ENCODE results near the gene PRAMEF12. TPM values are rescaled to one million over a fixed set of nuclear protein-coding genes. Genes with fewer than 3 reads are reported as not detected.
"Not testable (repeated sequence)": the region's sequence is repeated elsewhere in the genome, so short reads cannot be mapped to it uniquely, and the experiment has no call there.

PRAMEF12 gene
- total RNA-seq, 1 experiment from 2014 or later = not detected

- H3K9me3 Mint-ChIP-seq (ENCODE audit: unreplicated experiment); DNase-seq; H3K36me3 ChIP-seq (ENCODE audit: control insufficient read depth, insufficient read depth, low read length); H3K4me1 Mint-ChIP-seq (ENCODE audit: low read depth, unreplicated experiment); POLR2A ChIA-PET; H3K27me3 Mint-ChIP-seq (ENCODE audit: insufficient read depth, unreplicated experiment); H3K27ac Mint-ChIP-seq (ENCODE audit: unreplicated experiment); H3K9me3 ChIP-seq; H3K4me1 ChIP-seq; intact Hi-C loops (cut with micrococcal nuclease; ENCODE audit: unreplicated experiment); H3K36me3 Mint-ChIP-seq (ENCODE audit: insufficient read depth, unreplicated experiment); H3K4me3 ChIP-seq (ENCODE audit: low read depth, low read length); H3K27me3 ChIP-seq (replicated peaks; ENCODE audit: control insufficient read depth, insufficient read depth, low read length); H3K4me3 Mint-ChIP-seq (ENCODE audit: unreplicated experiment); CTCF ChIA-PET; BruUV-seq (replicated peaks): not testable (repeated sequence)
These were observed 17.6 kb downstream of the PRAMEF12 start, which contains the start of gene PRAMEF1 for GRCh38 chr1:12791097-12791496. PRAMEF1 (plus strand) TSS chr1:12791397; CDS start chr1:12793228, 1,831 bp downstream.

GRCh38 chr1:12798911-12799310 lies 25.4 kb downstream of the PRAMEF12 start:
- intact Hi-C loops (cut with micrococcal nuclease; ENCODE audit: unreplicated experiment) = no loop called here

GRCh38 chr1:12799730-12800129 lies 26.2 kb downstream of the PRAMEF12 start:
- peaks cover 8% of the 10 kb centered on the region for H3K27me3 Mint-ChIP-seq (ENCODE audit: insufficient read depth, unreplicated experiment)
- BruUV-seq (replicated peaks) = no TSS peak
- no peak overlapping the region for H3K4me3 Mint-ChIP-seq (ENCODE audit: unreplicated experiment)
- peaks cover 6% of the 10 kb centered on the region for H3K4me1 Mint-ChIP-seq (ENCODE audit: low read depth, unreplicated experiment)
- Histone ChIP-seq H3K36me3 (ENCODE audit: control insufficient read depth, insufficient read depth, low read length) (no peaks in the 10 kb centered on the region), H3K9me3 (no peaks in the 10 kb centered on the region; the same call in 1 of the 2 replicates), H3K4me3 (ENCODE audit: low read depth, low read length) (no peak overlapping the region), H3K27me3 (replicated peaks; ENCODE audit: control insufficient read depth, insufficient read depth, low read length) (no peaks in the 10 kb centered on the region), H3K4me1 (no peaks in the 10 kb centered on the region)
- H3K36me3 Mint-ChIP-seq (ENCODE audit: insufficient read depth, unreplicated experiment) = no peaks in the 10 kb centered on the region
- DNase-seq = no peak
- H3K27ac Mint-ChIP-seq (ENCODE audit: unreplicated experiment) = no peak overlapping the region
- intact Hi-C loops (cut with micrococcal nuclease; ENCODE audit: unreplicated experiment) = no loop called here
- ChIA-PET CTCF (no interaction called here), POLR2A (no interaction called here)
- H3K9me3 Mint-ChIP-seq (ENCODE audit: unreplicated experiment) = peaks cover 5% of the 10 kb centered on the region
- TF ChIP-seq CTCF (IDR thresholded peaks at IDR 0.05; ENCODE audit: insufficient read depth in 1 of 2, low read depth in 1 of 2, low read length in 1 of 2, severe bottlenecking in 1 of 2, unreplicated experiment in 1 of 2) = no peak

More at GRCh38 chr1:12798911-12799310, 25.4 kb downstream of the PRAMEF12 start:
- ChIA-PET CTCF (no interaction called here), POLR2A (no interaction called here)
- H3K27me3 Mint-ChIP-seq (ENCODE audit: insufficient read depth, unreplicated experiment) = peaks cover 7% of the 10 kb centered on the region
- H3K27ac Mint-ChIP-seq (ENCODE audit: unreplicated experiment) = no peak overlapping the region
- TF ChIP-seq CTCF (IDR thresholded peaks at IDR 0.05; ENCODE audit: insufficient read depth in 1 of 2, low read depth in 1 of 2, low read length in 1 of 2, severe bottlenecking in 1 of 2, unreplicated experiment in 1 of 2) = no peak
- Histone ChIP-seq H3K27me3 (replicated peaks; ENCODE audit: control insufficient read depth, insufficient read depth, low read length) (no peaks in the 10 kb centered on the region), H3K9me3 (no peaks in the 10 kb centered on the region), H3K4me1 (no peaks in the 10 kb centered on the region), H3K4me3 (ENCODE audit: low read depth, low read length) (no peak overlapping the region), H3K36me3 (ENCODE audit: control insufficient read depth, insufficient read depth, low read length) (no peaks in the 10 kb centered on the region)
- no peak for DNase-seq
- no peaks in the 10 kb centered on the region for H3K9me3 Mint-ChIP-seq (ENCODE audit: unreplicated experiment)
- no peaks in the 10 kb centered on the region for H3K36me3 Mint-ChIP-seq (ENCODE audit: insufficient read depth, unreplicated experiment)
- H3K4me1 Mint-ChIP-seq (ENCODE audit: low read depth, unreplicated experiment) = peaks cover 6% of the 10 kb centered on the region
- H3K4me3 Mint-ChIP-seq (ENCODE audit: unreplicated experiment) = no peak overlapping the region
- BruUV-seq (replicated peaks) = no TSS peak

- no peak overlapping the region for H3K4me3 ChIP-seq (ENCODE audit: low read depth, low read length)
- TF ChIP-seq CTCF (IDR thresholded peaks at IDR 0.05; ENCODE audit: insufficient read depth in 1 of 2, low read depth in 1 of 2, low read length in 1 of 2, severe bottlenecking in 1 of 2, unreplicated experiment in 1 of 2) = no peak
- intact Hi-C loops (cut with micrococcal nuclease; ENCODE audit: unreplicated experiment) = no loop called here
- H3K36me3 Mint-ChIP-seq (ENCODE audit: insufficient read depth, unreplicated experiment) = no peaks in the 10 kb centered on the region
- no peak overlapping the region for H3K4me3 Mint-ChIP-seq (ENCODE audit: unreplicated experiment)
- H3K9me3 ChIP-seq = no peaks in the 10 kb centered on the region; the same call in 1 of the 2 replicates
- no peaks in the 10 kb centered on the region for H3K36me3 ChIP-seq (ENCODE audit: control insufficient read depth, insufficient read depth, low read length)
- no peaks in the 10 kb centered on the region for H3K27me3 ChIP-seq (replicated peaks; ENCODE audit: control insufficient read depth, insufficient read depth, low read length)
- H3K4me1 Mint-ChIP-seq (ENCODE audit: low read depth, unreplicated experiment) = no peaks in the 10 kb centered on the region
- BruUV-seq (replicated peaks) = no TSS peak
- H3K27me3 Mint-ChIP-seq (ENCODE audit: insufficient read depth, unreplicated experiment) = peaks cover 4% of the 10 kb centered on the region
- H3K9me3 Mint-ChIP-seq (ENCODE audit: unreplicated experiment) = peaks cover 7% of the 10 kb centered on the region
- H3K27ac Mint-ChIP-seq (ENCODE audit: unreplicated experiment) = no peak overlapping the region
- CTCF ChIA-PET = no interaction called here
- POLR2A ChIA-PET = no interaction called here
- no peak for DNase-seq
- H3K4me1 ChIP-seq = no peaks in the 10 kb centered on the region
These were observed 36.4 kb downstream of the PRAMEF12 start for GRCh38 chr1:12809933-12810332.

Data from Caco-2 (cell line).